Measurements from ENCODE around the gene NUBP2.

DNA sequence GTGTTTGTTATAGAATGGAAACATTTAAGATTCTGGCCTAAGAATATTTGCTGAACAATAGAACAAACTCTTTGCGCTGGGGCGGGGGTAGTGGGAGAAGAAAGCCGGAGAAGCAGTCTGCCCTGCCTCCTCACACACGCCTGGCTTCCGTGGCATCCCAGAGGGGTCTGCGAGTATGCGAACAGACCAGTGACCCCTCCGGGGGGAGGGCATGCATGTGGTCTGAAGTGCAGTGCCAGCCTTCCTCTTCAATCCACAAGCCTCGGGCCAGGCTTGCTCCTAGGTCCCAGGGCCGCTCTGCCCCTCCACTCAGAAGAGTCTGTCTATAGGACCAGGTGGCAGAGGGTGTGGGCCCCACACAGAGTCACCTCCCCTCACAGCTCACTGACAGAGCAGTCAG, 24.9 kb downstream of the NUBP2 start:
- TF ChIP-seq, protein P1, sequence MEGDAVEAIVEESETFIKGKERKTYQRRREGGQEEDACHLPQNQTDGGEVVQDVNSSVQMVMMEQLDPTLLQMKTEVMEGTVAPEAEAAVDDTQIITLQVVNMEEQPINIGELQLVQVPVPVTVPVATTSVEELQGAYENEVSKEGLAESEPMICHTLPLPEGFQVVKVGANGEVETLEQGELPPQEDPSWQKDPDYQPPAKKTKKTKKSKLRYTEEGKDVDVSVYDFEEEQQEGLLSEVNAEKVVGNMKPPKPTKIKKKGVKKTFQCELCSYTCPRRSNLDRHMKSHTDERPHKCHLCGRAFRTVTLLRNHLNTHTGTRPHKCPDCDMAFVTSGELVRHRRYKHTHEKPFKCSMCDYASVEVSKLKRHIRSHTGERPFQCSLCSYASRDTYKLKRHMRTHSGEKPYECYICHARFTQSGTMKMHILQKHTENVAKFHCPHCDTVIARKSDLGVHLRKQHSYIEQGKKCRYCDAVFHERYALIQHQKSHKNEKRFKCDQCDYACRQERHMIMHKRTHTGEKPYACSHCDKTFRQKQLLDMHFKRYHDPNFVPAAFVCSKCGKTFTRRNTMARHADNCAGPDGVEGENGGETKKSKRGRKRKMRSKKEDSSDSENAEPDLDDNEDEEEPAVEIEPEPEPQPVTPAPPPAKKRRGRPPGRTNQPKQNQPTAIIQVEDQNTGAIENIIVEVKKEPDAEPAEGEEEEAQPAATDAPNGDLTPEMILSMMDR (IDR thresholded peaks at IDR 0.05) = no peak
- TF ChIP-seq POLR2AphosphoS5 (IDR thresholded peaks at IDR 0.05) = no peak
